ENCODE measurements around the gene ZFYVE28. TPM values are rescaled to one million over a fixed set of nuclear protein-coding genes. Genes with fewer than 3 reads are reported as not detected.

ZFYVE28 gene
- total RNA-seq, 1 experiment from 2014 or later: 19.2 TPM

DNA sequence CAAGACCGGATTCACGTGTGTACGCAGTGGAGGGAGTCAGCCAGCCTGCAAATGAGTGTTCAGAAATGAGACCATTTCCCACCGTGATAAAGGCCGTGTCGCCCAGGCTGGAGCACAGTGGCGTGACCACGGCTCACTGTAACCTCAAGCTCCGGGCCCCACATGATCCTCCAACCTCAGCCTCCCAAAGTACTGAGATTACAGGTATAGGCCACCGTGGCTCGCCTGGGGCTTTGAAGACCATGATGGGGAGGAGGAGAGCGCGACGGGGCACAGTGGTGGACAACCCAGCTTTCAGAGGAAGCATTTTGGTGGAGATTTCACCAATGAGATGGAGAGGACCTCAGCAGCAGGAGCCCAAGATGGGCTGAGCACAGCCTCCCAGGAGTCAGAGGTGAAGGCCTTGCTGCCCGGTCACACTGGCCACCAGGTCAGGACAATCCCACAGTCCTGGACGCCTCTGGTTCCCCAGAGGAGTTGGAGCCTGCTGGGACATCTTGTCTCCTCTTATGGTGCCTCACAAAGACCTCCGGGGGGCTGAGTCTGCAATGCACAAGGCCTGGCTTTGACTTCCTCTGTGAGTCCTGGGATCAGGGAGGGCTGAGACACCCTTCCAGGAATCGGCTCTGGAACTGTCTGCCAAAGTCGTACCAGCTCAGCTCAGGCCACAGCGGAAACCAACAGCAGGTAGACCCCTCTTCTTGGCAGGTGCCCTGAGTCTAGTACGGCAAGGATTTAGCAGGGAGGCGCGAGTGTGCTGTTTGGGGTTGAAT lies 134.1 kb downstream of the ZFYVE28 start:
- H3K9me3 ChIP-seq (ENCODE audit: control insufficient read depth in 1 of 2, insufficient read depth in 1 of 2, low read depth in 1 of 2, low read length in 2 of 2): no peaks in the 10 kb centered on the region

More for the DNA sequence above, 134.1 kb downstream of the ZFYVE28 start:
- TF ChIP-seq EZH2phosphoT487 (IDR thresholded peaks at IDR 0.05; ENCODE audit: borderline replicate concordance) (no peak), TCF7L2 (IDR thresholded peaks at IDR 0.05; ENCODE audit: borderline replicate concordance, extremely low read depth, insufficient read depth, insufficient read length) (no peak), SIN3A (IDR thresholded peaks at IDR 0.05; ENCODE audit: low read depth) (no peak), CEBPB (IDR thresholded peaks at IDR 0.05; ENCODE audit: low read depth) (no peak), SRF (IDR thresholded peaks at IDR 0.05; ENCODE audit: low read depth) (no peak), EZH2 (IDR thresholded peaks at IDR 0.05) (no peak), JUND (IDR thresholded peaks at IDR 0.05) (no peak), RAD21 (IDR thresholded peaks at IDR 0.05; ENCODE audit: low read depth) (no peak), FOSL1 (IDR thresholded peaks at IDR 0.05; ENCODE audit: low read depth) (no peak), REST (IDR thresholded peaks at IDR 0.05; ENCODE audit: low read depth) (no peak), ZFX (IDR thresholded peaks at IDR 0.05) (no peak), EGR1 (IDR thresholded peaks at IDR 0.05; ENCODE audit: low read depth) (no peak), POLR2AphosphoS5 (IDR thresholded peaks at IDR 0.05; ENCODE audit: low read depth, low read length) (no peak), ZNF274 (IDR thresholded peaks at IDR 0.05; ENCODE audit: low read depth, low read length) (no peak)
- TF ChIP-seq, protein P1, sequence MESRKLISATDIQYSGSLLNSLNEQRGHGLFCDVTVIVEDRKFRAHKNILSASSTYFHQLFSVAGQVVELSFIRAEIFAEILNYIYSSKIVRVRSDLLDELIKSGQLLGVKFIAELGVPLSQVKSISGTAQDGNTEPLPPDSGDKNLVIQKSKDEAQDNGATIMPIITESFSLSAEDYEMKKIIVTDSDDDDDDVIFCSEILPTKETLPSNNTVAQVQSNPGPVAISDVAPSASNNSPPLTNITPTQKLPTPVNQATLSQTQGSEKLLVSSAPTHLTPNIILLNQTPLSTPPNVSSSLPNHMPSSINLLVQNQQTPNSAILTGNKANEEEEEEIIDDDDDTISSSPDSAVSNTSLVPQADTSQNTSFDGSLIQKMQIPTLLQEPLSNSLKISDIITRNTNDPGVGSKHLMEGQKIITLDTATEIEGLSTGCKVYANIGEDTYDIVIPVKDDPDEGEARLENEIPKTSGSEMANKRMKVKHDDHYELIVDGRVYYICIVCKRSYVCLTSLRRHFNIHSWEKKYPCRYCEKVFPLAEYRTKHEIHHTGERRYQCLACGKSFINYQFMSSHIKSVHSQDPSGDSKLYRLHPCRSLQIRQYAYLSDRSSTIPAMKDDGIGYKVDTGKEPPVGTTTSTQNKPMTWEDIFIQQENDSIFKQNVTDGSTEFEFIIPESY (IDR thresholded peaks at IDR 0.05; ENCODE audit: extremely low read depth, insufficient replicate concordance, low read length): no peak
- TF ChIP-seq, protein P2, sequence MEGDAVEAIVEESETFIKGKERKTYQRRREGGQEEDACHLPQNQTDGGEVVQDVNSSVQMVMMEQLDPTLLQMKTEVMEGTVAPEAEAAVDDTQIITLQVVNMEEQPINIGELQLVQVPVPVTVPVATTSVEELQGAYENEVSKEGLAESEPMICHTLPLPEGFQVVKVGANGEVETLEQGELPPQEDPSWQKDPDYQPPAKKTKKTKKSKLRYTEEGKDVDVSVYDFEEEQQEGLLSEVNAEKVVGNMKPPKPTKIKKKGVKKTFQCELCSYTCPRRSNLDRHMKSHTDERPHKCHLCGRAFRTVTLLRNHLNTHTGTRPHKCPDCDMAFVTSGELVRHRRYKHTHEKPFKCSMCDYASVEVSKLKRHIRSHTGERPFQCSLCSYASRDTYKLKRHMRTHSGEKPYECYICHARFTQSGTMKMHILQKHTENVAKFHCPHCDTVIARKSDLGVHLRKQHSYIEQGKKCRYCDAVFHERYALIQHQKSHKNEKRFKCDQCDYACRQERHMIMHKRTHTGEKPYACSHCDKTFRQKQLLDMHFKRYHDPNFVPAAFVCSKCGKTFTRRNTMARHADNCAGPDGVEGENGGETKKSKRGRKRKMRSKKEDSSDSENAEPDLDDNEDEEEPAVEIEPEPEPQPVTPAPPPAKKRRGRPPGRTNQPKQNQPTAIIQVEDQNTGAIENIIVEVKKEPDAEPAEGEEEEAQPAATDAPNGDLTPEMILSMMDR (IDR thresholded peaks at IDR 0.05 in 2 of 3, conservative IDR thresholded peaks at IDR 0.05 in 1 of 3; ENCODE audit: borderline replicate concordance in 1 of 3, insufficient read depth in 1 of 3, low read depth in 2 of 3, low read length in 2 of 3): no peak
- Histone ChIP-seq H3K27me3 (ENCODE audit: insufficient read depth, low read length) (no peaks in the 10 kb centered on the region), H3K36me3 (ENCODE audit: control insufficient read depth in 1 of 2, insufficient read depth in 2 of 2, low read length in 2 of 2) (no peaks in the 10 kb centered on the region), H2AFZ (ENCODE audit: low read depth, low read length, poor library complexity, severe bottlenecking) (no peak overlapping the region), H3K4me1 (ENCODE audit: control insufficient read depth in 1 of 2, insufficient read depth in 2 of 2, low read length in 2 of 2) (peaks cover 0 to 9% of the 10 kb centered on the region in 2 experiments; a peak in 2 of 4 replicates), H3K27ac (ENCODE audit: low read depth, low read length) (no peak overlapping the region), H3K9me2 (ENCODE audit: insufficient read depth) (no peaks in the 10 kb centered on the region), H3K4me2 (ENCODE audit: low read length) (no peak overlapping the region), H3K79me2 (ENCODE audit: insufficient read depth, low read length) (no peaks in the 10 kb centered on the region), H3K9ac (ENCODE audit: low read length) (no peak overlapping the region), H3K4me3 (replicated peaks in 1 of 2; ENCODE audit: low read depth in 1 of 2, low read length in 2 of 2) (no peak overlapping the region), H4K20me1 (ENCODE audit: insufficient read depth) (no peaks in the 10 kb centered on the region)
- ATAC-seq: no peak
- RAD21 ChIA-PET (ENCODE audit: low non-redundant PET in 1 of 2, low total read pairs in 2 of 2, uncharacterized antibody in 2 of 2, unreplicated experiment in 2 of 2): no interaction called here
- intact Hi-C loops (cut with micrococcal nuclease): no loop called here
- POLR2A ChIA-PET: no interaction called here
- BruUV-seq (replicated peaks): no TSS peak
- no peak for DNase-seq (ENCODE audit: low read depth, low spot score)
- CTCF ChIA-PET: no interaction called here

All from HCT116 (cell line).